ENCODE results near the gene MEF2C.

Gene MEF2C

DNA sequence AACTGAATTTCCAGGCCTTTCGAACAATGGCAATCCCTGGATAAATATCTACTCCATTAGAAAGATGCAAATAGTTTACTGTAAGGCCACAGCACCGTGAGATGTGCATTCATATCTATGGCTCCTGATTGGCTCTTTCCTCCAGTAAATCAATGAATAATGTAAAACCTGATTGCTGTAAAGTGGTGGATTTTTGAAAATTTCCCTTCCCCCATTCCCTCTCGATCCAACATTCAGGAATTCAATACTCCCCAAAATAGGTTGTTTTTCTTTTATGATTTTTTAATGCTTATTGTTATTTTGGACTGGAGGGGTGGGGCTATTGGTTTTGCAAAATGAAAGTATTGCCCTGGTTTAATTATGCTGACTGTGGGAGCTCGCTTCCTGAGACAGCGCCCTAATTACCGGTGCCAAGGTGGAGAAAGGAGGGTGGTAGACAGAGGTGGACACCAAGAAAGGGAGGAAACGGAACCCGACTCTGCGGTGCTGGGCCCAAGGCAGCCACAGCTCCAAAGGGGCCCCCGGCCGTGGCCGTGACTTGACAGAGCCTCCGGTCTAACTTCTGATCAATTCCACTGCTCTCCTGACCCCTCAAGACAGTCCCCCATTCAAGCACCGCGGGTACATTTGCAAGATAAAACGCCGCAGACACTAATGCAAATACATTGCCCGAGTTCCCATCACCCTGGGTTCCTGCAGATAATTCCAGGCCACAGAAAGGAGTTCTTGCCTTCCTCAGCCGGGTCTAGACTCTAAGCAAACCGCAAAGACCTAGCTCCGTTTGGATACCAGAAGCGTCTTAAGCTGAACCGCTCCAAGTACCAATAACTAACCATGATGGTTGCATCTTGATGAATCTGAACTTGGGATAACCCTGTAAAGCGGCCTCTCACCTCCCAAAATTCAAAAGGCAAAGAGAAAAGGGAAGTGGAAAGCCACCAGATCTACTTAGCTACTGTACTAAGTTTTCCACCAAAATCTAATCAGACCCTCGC, 211.2 kb downstream of the MEF2C start:
- no peak for DNase-seq

DNA sequence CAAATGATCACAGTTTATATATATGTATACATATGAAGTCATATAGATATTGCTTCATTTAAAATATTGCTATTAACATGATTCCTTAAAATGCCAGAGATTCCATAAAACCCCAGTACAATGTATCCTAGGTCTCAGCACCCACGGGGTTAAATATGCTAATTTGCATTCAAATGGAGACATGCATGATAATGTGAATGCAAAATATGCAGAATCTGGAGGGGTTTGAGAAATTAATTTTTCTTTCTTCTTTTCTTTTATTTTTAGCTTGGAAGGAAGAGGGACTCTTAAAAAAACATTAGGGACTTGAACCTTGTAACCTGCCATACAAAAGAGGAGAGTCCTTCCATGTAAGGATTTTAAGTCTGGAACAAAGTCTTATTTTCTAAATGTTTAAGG, 211.9 kb downstream of the MEF2C start:
- no peak for DNase-seq

GRCh38 chr5:88670461-88670860, 212.5 kb downstream of the MEF2C start:
- DNase-seq = no peak

GRCh38 chr5:88669371-88670050, 213.5 kb downstream of the MEF2C start:
- DNase-seq = no peak

GRCh38 chr5:88667496-88668201, 215.3 kb downstream of the MEF2C start:
- no peak for DNase-seq

Data from activated CD4-positive, alpha-beta T cell treated with anti-CD3 and anti-CD28 coated beads, Interleukin-2, amount 50 U/mL, for 4 hours (primary cell).